RWPE2 (cell line): ENCODE data around the gene IL4R.

Experiments
- ATAC-seq: fragments of 200-7000 bp; cut with Tn5 transposase; 3 replicates; pipeline ENCODE4 v1.9.1; 2021; ENCODE audit warnings: low read depth
- DNase-seq: peaks from one replicate; pipeline ENCODE4 v3.0.0-alpha.2; 2020; ENCODE audit warnings: low spot score
- H3K27ac ChIP-seq: fragments of 450-650 bp; 2 replicates; pipeline ENCODE4 v1.5.1; 2017; ENCODE audit warnings: mild to moderate bottlenecking; ENCODE audit not compliant: poor library complexity, severe bottlenecking
- H3K27me3 ChIP-seq: fragments of 250-450 bp; sonication (Bioruptor Pico); 2 replicates; pipeline ENCODE4 v1.5.1; 2021; ENCODE audit warnings: mild to moderate bottlenecking, moderate library complexity; ENCODE audit not compliant: insufficient read depth, poor library complexity, severe bottlenecking
- H3K36me3 ChIP-seq: fragments of 250-450 bp; sonication (Bioruptor Pico); 2 replicates; pipeline ENCODE4 v1.5.1; 2020; ENCODE audit warnings: low read depth, mild to moderate bottlenecking, moderate library complexity
- H3K4me1 ChIP-seq: fragments of 250-450 bp; sonication (Bioruptor Pico); 2 replicates; pipeline ENCODE4 v1.5.1; 2021; ENCODE audit warnings: mild to moderate bottlenecking, moderate library complexity; ENCODE audit not compliant: insufficient read depth, poor library complexity, severe bottlenecking
- H3K4me3 ChIP-seq: fragments of 250-450 bp; sonication (Bioruptor Pico); 2 replicates; pipeline ENCODE4 v1.5.1; 2021; ENCODE audit warnings: mild to moderate bottlenecking, moderate library complexity; ENCODE audit not compliant: severe bottlenecking
- H3K9me3 ChIP-seq: fragments of 250-450 bp; sonication (Bioruptor Pico); 2 replicates; pipeline ENCODE4 v1.5.1; 2021; ENCODE audit warnings: mild to moderate bottlenecking, moderate library complexity; ENCODE audit not compliant: severe bottlenecking
- TF ChIP-seq, protein P1 (sequence below): fragments of 450-650 bp; IDR thresholded peaks from one replicate; pipeline ENCODE4 v1.5.1; 2017; ENCODE audit warnings: mild to moderate bottlenecking, moderate library complexity; ENCODE audit not compliant: poor library complexity, severe bottlenecking

IL4R gene

DNA sequence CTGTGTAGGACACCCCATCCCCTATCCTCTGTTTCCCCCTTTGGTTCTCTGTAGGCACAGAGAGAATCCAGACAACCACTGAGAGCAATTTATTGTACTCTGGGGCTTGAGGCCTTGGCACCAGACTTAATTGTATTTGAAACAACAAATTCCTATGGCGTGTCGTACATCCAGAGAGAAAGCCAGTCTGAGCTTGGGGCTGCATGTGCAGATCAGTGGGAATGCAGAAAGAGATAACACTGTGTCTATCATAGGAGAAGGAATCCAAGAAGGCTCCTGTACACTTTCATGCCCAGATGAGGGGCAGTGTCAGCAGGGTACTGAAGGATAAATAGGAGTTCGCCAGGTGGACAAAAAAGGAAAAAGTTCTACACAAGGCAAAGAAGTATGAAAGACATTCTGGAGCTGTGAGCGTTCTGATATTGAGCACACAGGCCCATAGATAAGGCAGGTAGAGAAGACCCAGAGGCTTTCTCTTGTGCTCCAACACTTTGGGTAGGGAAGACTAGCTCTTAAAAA lies 22.0 kb upstream of the IL4R start:
- DNase-seq (no peak), ATAC-seq (no peak)
- TF ChIP-seq, protein P1, sequence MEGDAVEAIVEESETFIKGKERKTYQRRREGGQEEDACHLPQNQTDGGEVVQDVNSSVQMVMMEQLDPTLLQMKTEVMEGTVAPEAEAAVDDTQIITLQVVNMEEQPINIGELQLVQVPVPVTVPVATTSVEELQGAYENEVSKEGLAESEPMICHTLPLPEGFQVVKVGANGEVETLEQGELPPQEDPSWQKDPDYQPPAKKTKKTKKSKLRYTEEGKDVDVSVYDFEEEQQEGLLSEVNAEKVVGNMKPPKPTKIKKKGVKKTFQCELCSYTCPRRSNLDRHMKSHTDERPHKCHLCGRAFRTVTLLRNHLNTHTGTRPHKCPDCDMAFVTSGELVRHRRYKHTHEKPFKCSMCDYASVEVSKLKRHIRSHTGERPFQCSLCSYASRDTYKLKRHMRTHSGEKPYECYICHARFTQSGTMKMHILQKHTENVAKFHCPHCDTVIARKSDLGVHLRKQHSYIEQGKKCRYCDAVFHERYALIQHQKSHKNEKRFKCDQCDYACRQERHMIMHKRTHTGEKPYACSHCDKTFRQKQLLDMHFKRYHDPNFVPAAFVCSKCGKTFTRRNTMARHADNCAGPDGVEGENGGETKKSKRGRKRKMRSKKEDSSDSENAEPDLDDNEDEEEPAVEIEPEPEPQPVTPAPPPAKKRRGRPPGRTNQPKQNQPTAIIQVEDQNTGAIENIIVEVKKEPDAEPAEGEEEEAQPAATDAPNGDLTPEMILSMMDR, result no peak
- Histone ChIP-seq H3K4me1 (peaks cover 4% of the 10 kb centered on the region), H3K27me3 (no peaks in the 10 kb centered on the region), H3K9me3 (no peaks in the 10 kb centered on the region), H3K4me3 (no peak overlapping the region), H3K27ac (no peak overlapping the region), H3K36me3 (no peaks in the 10 kb centered on the region)

DNA sequence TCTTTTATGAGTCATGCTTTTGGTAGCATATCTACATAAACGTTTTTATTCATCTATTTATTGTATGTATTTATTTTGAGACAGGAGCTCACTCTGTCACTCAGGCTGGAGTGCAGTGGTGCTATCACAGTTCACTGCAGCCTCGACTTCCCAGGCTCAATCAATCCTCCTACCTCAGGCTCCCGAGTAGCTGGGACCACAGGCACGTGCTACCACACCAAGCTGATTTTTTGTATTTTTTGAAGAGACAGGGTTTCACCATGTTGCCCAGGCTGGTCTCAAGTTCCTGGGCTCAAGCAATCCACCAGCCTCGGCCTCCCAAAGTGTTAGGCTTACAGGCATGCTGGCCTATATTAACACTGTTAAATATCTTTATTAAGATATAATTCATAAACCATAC lies 20.4 kb upstream of the IL4R start:
- ATAC-seq (no peak), DNase-seq (no peak)
- TF ChIP-seq, protein P1, result no peak
- Histone ChIP-seq H3K27me3 (no peaks in the 10 kb centered on the region), H3K4me3 (no peak overlapping the region), H3K4me1 (no peaks in the 10 kb centered on the region), H3K36me3 (no peaks in the 10 kb centered on the region), H3K9me3 (no peaks in the 10 kb centered on the region), H3K27ac (no peak overlapping the region)

- no peaks in the 10 kb centered on the region for H3K4me1 ChIP-seq
Observed at GRCh38 chr16:27298132-27298531, 15.6 kb upstream of the IL4R start.

DNA sequence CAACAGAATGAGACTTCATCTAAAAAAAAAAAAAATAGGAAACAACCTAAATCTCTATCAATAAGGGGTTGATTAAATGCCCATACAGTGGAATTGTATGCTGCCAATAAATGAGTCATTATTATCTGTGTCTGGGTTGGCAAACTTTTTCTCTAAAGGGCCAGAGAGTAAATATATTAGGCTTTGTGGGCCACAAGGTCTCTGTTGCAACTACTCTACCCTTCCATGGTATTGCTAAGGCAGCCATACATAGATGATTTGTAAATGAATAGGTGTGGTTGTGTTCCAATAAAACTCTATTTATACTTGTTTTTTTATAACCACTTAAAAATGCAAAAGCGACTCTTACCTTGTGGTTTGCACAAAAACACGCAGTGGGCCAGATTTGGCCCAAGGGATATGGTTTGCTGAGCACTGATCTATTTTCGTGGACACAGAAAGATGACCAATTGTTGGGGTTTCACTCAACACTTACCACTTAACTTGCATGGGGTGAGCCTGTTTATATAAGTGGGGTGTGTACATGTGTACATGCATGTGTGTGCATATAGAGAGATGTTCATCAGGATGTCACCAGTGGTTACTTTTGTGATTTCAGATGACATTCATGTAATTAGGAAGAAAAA lies 12.4 kb upstream of the IL4R start:
- Histone ChIP-seq H3K4me3 (no peak overlapping the region), H3K4me1 (no peaks in the 10 kb centered on the region), H3K27ac (no peak overlapping the region), H3K27me3 (no peaks in the 10 kb centered on the region), H3K36me3 (no peaks in the 10 kb centered on the region), H3K9me3 (no peaks in the 10 kb centered on the region)
- TF ChIP-seq, protein P1, result no peak
- no peak for DNase-seq
- ATAC-seq, result 0 out of 3 replicates have a peak, but pooled peaks have one; percentile 45

More at GRCh38 chr16:27298132-27298531, 15.6 kb upstream of the IL4R start:
- no peak overlapping the region for H3K27ac ChIP-seq
- DNase-seq (no peak), ATAC-seq (no peak)
- no peaks in the 10 kb centered on the region for H3K9me3 ChIP-seq
- TF ChIP-seq, protein P1, result no peak
- no peaks in the 10 kb centered on the region for H3K27me3 ChIP-seq
- no peaks in the 10 kb centered on the region for H3K36me3 ChIP-seq
- no peak overlapping the region for H3K4me3 ChIP-seq

DNA sequence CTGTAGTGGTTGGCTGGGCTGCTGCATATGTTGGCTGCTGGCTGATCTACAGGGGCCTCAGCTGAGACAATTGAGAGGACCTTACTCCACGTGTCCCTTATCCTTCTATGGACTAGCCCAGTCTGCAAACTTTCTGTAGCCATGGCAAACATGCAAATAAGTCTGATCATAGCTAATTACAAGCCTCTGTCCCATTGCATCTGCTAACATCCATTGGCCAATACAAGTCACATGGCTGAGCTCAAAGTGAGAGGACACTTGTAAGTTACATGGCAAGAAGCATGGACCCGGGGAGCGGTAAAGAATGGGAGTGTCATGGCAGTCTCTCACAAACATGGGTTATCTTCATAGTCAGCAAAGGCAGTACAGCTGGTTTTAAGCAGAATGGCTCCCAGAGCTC lies 11.6 kb upstream of the IL4R start:
- DNase-seq, result no peak
- TF ChIP-seq, protein P1, result no peak
- no peak for ATAC-seq
- Histone ChIP-seq H3K4me3 (no peak overlapping the region), H3K27ac (no peak overlapping the region), H3K4me1 (no peaks in the 10 kb centered on the region), H3K9me3 (no peaks in the 10 kb centered on the region), H3K27me3 (no peaks in the 10 kb centered on the region), H3K36me3 (no peaks in the 10 kb centered on the region)
